Measurements from ENCODE around the gene HPN.

Gene HPN

GRCh38 chr19:35019144-35019543 lies 22.4 kb upstream of the HPN start:
- no peak overlapping the region for H3K27ac ChIP-seq
- TF ChIP-seq, protein P1, sequence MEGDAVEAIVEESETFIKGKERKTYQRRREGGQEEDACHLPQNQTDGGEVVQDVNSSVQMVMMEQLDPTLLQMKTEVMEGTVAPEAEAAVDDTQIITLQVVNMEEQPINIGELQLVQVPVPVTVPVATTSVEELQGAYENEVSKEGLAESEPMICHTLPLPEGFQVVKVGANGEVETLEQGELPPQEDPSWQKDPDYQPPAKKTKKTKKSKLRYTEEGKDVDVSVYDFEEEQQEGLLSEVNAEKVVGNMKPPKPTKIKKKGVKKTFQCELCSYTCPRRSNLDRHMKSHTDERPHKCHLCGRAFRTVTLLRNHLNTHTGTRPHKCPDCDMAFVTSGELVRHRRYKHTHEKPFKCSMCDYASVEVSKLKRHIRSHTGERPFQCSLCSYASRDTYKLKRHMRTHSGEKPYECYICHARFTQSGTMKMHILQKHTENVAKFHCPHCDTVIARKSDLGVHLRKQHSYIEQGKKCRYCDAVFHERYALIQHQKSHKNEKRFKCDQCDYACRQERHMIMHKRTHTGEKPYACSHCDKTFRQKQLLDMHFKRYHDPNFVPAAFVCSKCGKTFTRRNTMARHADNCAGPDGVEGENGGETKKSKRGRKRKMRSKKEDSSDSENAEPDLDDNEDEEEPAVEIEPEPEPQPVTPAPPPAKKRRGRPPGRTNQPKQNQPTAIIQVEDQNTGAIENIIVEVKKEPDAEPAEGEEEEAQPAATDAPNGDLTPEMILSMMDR (conservative IDR thresholded peaks at IDR 0.05), result no peak

- TF ChIP-seq, protein P1 (conservative IDR thresholded peaks at IDR 0.05), result no peak
- no peak overlapping the region for H3K27ac ChIP-seq
Measured at GRCh38 chr19:35021016-35021415, 20.5 kb upstream of the HPN start.

DNA sequence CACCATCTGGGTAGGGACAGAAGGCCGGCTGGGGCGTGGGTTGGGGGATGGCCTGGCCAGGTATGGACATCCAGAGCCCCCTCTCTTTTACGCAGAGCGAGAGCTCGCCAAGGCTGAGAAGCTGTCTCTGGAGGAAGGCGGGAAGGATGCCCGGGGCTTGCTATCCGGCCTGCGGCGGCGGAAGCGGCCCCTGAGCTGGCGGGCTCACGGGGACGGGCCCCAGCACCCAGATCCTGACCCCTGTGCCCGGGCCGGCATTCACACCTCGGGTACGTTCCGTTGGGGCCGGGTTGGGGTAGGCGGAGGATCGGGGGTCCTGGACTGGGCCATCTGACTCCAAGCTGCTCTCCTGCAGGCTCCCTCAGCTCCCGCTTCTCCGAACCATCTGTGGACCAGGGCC lies 19.9 kb upstream of the HPN start:
- TF ChIP-seq, protein P1 (conservative IDR thresholded peaks at IDR 0.05), result no peak
- H3K27ac ChIP-seq, result no peak overlapping the region

DNA sequence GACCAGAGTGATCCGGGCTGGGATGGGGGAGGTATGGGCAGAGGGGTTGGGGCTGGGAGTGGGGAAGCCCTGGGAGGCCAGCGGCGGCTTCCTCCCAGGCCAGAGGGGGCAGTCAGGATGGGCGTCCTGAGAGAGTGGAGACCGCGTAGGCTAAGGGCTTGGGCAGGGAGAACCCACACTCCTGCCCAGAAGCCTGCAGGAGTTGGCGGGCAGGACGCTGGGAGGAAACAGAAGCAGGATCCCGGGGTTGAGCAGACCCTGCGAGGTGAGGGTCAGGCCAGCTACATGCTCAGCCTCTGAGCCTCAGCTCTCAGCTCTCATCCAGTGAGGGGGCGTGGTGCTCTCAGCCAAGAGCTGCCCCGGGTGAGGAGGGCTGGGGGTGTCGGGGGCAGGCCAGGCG lies 19.1 kb upstream of the HPN start:
- TF ChIP-seq, protein P1 (conservative IDR thresholded peaks at IDR 0.05), result no peak
- H3K27ac ChIP-seq, result no peak overlapping the region

GRCh38 chr19:35023428-35023827 lies 18.1 kb upstream of the HPN start:
- H3K27ac ChIP-seq, result no peak overlapping the region
- TF ChIP-seq, protein P1 (conservative IDR thresholded peaks at IDR 0.05), result no peak

DNA sequence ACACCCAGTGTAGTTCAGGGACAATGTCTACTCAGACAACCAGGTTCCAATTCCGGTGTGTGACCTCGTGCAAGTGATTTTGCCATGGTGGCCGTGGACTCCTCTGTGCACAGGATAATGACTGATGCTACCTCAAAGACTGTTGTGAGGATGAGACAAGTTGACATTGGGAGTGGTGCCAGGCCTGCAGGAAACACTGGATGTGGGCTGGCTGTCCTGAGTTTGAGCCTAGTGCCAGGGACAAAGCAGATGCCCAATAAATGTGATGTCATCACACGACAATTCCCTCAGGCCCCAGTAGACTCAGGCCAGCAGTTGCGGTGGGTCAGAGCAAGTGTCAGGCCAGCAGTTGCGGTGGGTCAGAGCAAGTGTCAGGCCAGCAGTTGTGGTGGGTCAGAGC lies 17.4 kb upstream of the HPN start:
- H3K27ac ChIP-seq, result no peak overlapping the region

GRCh38 chr19:35025969-35026368 lies 15.6 kb upstream of the HPN start:
- TF ChIP-seq, protein P1 (conservative IDR thresholded peaks at IDR 0.05), result no peak
- H3K27ac ChIP-seq, result no peak overlapping the region

More for the DNA sequence above, 17.4 kb upstream of the HPN start:
- TF ChIP-seq, protein P1 (conservative IDR thresholded peaks at IDR 0.05), result no peak

GRCh38 chr19:35026418-35026817 lies 15.1 kb upstream of the HPN start:
- H3K27ac ChIP-seq, result no peak overlapping the region

More at GRCh38 chr19:35026418-35026817, 15.1 kb upstream of the HPN start:
- TF ChIP-seq, protein P1 (conservative IDR thresholded peaks at IDR 0.05), result no peak

Measured in VCaP (cell line).